GM12891 (cell line): ENCODE data around the gene CLCA2.

Source experiments
- DNase-seq: peaks from one replicate; pipeline ENCODE4 v3.0.0; 2011; ENCODE audit warnings: low spot score; ENCODE audit not compliant: insufficient read length
- FAIRE-seq: peaks from 2 replicates; lab custom pipeline; 2011; peaks lifted over from hg19 to GRCh38; lab: Jason Lieb, UNC
- PAX5 ChIP-seq: IDR thresholded peaks from 2 replicates; pipeline ENCODE4 v1.6.1; 2011; ENCODE audit warnings: low read length, moderate library complexity, mild to moderate bottlenecking; ENCODE audit not compliant: insufficient read depth, severe bottlenecking
- POLR2A ChIP-seq: IDR thresholded peaks from 2 replicates; pipeline ENCODE4 v1.6.1; 2011; ENCODE audit warnings: low read depth, low read length, control low read depth
- POLR2AphosphoS5 ChIP-seq: IDR thresholded peaks from 2 replicates; pipeline ENCODE4 v1.6.1; 2011; ENCODE audit warnings: low read depth, low read length, control low read depth
- POU2F2 ChIP-seq: IDR thresholded peaks from 2 replicates; pipeline ENCODE4 v1.6.1; 2011; ENCODE audit warnings: low read depth, mild to moderate bottlenecking, control low read depth, low read length, moderate library complexity
- SPI1 ChIP-seq: IDR thresholded peaks from 2 replicates; pipeline ENCODE4 v1.6.1; 2011; ENCODE audit warnings: low read depth, low read length, control low read depth
- TAF1 ChIP-seq: IDR thresholded peaks from 2 replicates; pipeline ENCODE4 v1.6.1; 2011; ENCODE audit warnings: low read depth, low read length, control low read depth

Gene CLCA2

GRCh38 chr1:86429122-86429725 is 5.3 kb downstream of the CLCA2 start:
- peak; percentile 43 for FAIRE-seq
- no peak for DNase-seq
- TF ChIP-seq TAF1 = no peak
- TF ChIP-seq PAX5 = no peak
- TF ChIP-seq POU2F2 = no peak
- TF ChIP-seq SPI1 = no peak
- TF ChIP-seq POLR2AphosphoS5 = no peak
- TF ChIP-seq POLR2A = no peak

GRCh38 chr1:86429835-86430234 is 5.9 kb downstream of the CLCA2 start:
- 0 out of 2 replicates have a peak, but pooled peaks have one; percentile 30 for TF ChIP-seq SPI1
- no peak for TF ChIP-seq POLR2A
- FAIRE-seq = no peak
- no peak for DNase-seq

GRCh38 chr1:86430376-86430775 is 6.4 kb downstream of the CLCA2 start:
- DNase-seq (no peak), FAIRE-seq (no peak)
- TF ChIP-seq POLR2A (no peak), PAX5 (no peak), POLR2AphosphoS5 (no peak), TAF1 (no peak), POU2F2 (no peak), SPI1 (no peak)

GRCh38 chr1:86434059-86434458 is 10.1 kb downstream of the CLCA2 start:
- FAIRE-seq = no peak
- TF ChIP-seq POLR2AphosphoS5 (no peak), POU2F2 (no peak), PAX5 (no peak), TAF1 (no peak), SPI1 (no peak), POLR2A (no peak)

GRCh38 chr1:86435327-86435726 is 11.4 kb downstream of the CLCA2 start:
- no peak for DNase-seq
- TF ChIP-seq TAF1 (no peak), PAX5 (no peak), SPI1 (no peak), POU2F2 (no peak), POLR2AphosphoS5 (no peak), POLR2A (no peak)
- no peak for FAIRE-seq

More at GRCh38 chr1:86434059-86434458, 10.1 kb downstream of the CLCA2 start:
- DNase-seq = no peak

GRCh38 chr1:86436041-86436440 is 12.1 kb downstream of the CLCA2 start:
- TF ChIP-seq POU2F2 (no peak), TAF1 (no peak), SPI1 (no peak), PAX5 (no peak), POLR2AphosphoS5 (no peak), POLR2A (no peak)
- DNase-seq (no peak), FAIRE-seq (no peak)

- TF ChIP-seq SPI1 (peak; percentile 63), POLR2AphosphoS5 (no peak), TAF1 (no peak)
- DNase-seq (no peak), FAIRE-seq (peak; percentile 20)
Observed at GRCh38 chr1:86441581-86441980, 17.6 kb downstream of the CLCA2 start.

GRCh38 chr1:86441997-86442396 is 18.0 kb downstream of the CLCA2 start:
- no peak for DNase-seq
- TF ChIP-seq PAX5 = no peak
- no peak for TF ChIP-seq POU2F2
- TF ChIP-seq POLR2A = no peak
- no peak for TF ChIP-seq SPI1
- no peak for TF ChIP-seq TAF1
- no peak for TF ChIP-seq POLR2AphosphoS5
- FAIRE-seq = no peak

GRCh38 chr1:86445919-86446318 is 21.9 kb downstream of the CLCA2 start:
- DNase-seq = no peak
- FAIRE-seq = no peak

GRCh38 chr1:86447198-86447790 is 23.3 kb downstream of the CLCA2 start:
- no peak for DNase-seq
- FAIRE-seq = no peak
- TF ChIP-seq POLR2AphosphoS5 (no peak), PAX5 (no peak), POLR2A (no peak), SPI1 (no peak), POU2F2 (no peak), TAF1 (no peak)

More at GRCh38 chr1:86445919-86446318, 21.9 kb downstream of the CLCA2 start:
- TF ChIP-seq SPI1 = no peak

- TF ChIP-seq POU2F2 = no peak
- TF ChIP-seq SPI1 = no peak
- no peak for TF ChIP-seq TAF1
- TF ChIP-seq POLR2AphosphoS5 = no peak
- TF ChIP-seq PAX5 = no peak
- TF ChIP-seq POLR2A = no peak
- FAIRE-seq (no peak), DNase-seq (no peak)
Observed at GRCh38 chr1:86448670-86449069, 24.7 kb downstream of the CLCA2 start.
